ENCODE data around the gene TENM3. TPM values are rescaled to one million over a fixed set of nuclear protein-coding genes. Genes with fewer than 3 reads are reported as not detected.

TENM3 gene
- total and polyA plus RNA-seq, 2 donors (not counting 3 experiments of a cell fraction or from before 2014, with no cell fraction given) = 3.2 to 6.2 TPM

- H3K9ac ChIP-seq (replicated peaks; ENCODE audit: extremely low read depth, insufficient read depth, low read length) = no peak overlapping the region
- intact Hi-C loops (cut with micrococcal nuclease) (no loop called here), dilution Hi-C loops (cut with MboI; ENCODE audit: extremely low pct_ligation_motif_present, low sequenced_read_pairs) (no loop called here)
- no TSS peak for BruUV-seq (replicated peaks)
- no peaks in the 10 kb centered on the region for H3K9me1 ChIP-seq (replicated peaks; ENCODE audit: control insufficient read depth, extremely low read depth, insufficient read depth, low read length)
- DNase-seq (ENCODE audit: low read depth, low spot score) = no peak
- POLR2A ChIA-PET = no interaction called here
- TF ChIP-seq POLR2AphosphoS5 (IDR thresholded peaks at IDR 0.05; ENCODE audit: insufficient read depth, low read depth, low read length) = no peak
- TF ChIP-seq GATA2 (IDR thresholded peaks at IDR 0.05; ENCODE audit: insufficient read depth, insufficient read length, low read depth, low read length) = no peak
- no peak for TF ChIP-seq MAX (IDR thresholded peaks at IDR 0.05; ENCODE audit: insufficient read depth, insufficient read length)
- TF ChIP-seq CTCF (IDR thresholded peaks at IDR 0.05; ENCODE audit: extremely low read depth in 1 of 2, insufficient read depth in 1 of 2, low read depth in 1 of 2, low read length in 2 of 2) = no peak
- H3K4me2 ChIP-seq (ENCODE audit: insufficient read depth, low read length) = no peak overlapping the region
- FAIRE-seq = no peak
- no peaks in the 10 kb centered on the region for H3K4me1 ChIP-seq (ENCODE audit: control insufficient read depth, extremely low read depth, insufficient read depth, low read length)
- CTCF ChIA-PET = no interaction called here
- no peak overlapping the region for H2AFZ ChIP-seq (ENCODE audit: low read depth, low read length)
- H3K27me3 ChIP-seq (ENCODE audit: control insufficient read depth in 2 of 2, insufficient read depth in 2 of 2, low read length in 2 of 2) = no peaks in the 10 kb centered on the region
- no peaks in the 10 kb centered on the region for H3K9me3 ChIP-seq (replicated peaks; ENCODE audit: control insufficient read depth, insufficient read depth, low read length)
- no peaks in the 10 kb centered on the region for H3K79me2 ChIP-seq (ENCODE audit: control insufficient read depth, insufficient read depth, low read length)
- no peaks in the 10 kb centered on the region for H4K20me1 ChIP-seq (replicated peaks; ENCODE audit: control insufficient read depth, extremely low read depth, insufficient read depth, low read length)
- H3K36me3 ChIP-seq (ENCODE audit: control insufficient read depth in 2 of 2, extremely low read depth in 1 of 2, insufficient read depth in 2 of 2, low read length in 2 of 2) = no peaks in the 10 kb centered on the region
- no peak overlapping the region for H3K27ac ChIP-seq (ENCODE audit: insufficient read depth, low read depth, low read length)
- H3K4me3 ChIP-seq (replicated peaks in 1 of 3; ENCODE audit: insufficient read depth in 1 of 3, low read depth in 1 of 3, low read length in 3 of 3) = no peak overlapping the region
Measured at GRCh38 chr4:182562350-182562749, 319.1 kb downstream of the TENM3 start.

GRCh38 chr4:182564724-182565369 lies 321.6 kb downstream of the TENM3 start:
- TF ChIP-seq MYC (IDR thresholded peaks at IDR 0.05; ENCODE audit: low read depth, low read length) (no peak), EZH2 (IDR thresholded peaks at IDR 0.05; ENCODE audit: borderline replicate concordance, low read depth, low read length, severe bottlenecking) (no peak), POLR2A (IDR thresholded peaks at IDR 0.05; ENCODE audit: low read depth, low read length) (no peak), MAX (IDR thresholded peaks at IDR 0.05; ENCODE audit: insufficient read depth, insufficient read length) (no peak), GATA2 (IDR thresholded peaks at IDR 0.05; ENCODE audit: insufficient read depth, insufficient read length, low read depth, low read length) (no peak), FOS (IDR thresholded peaks at IDR 0.05; ENCODE audit: borderline replicate concordance, insufficient read depth, low read length) (no peak), POLR2AphosphoS5 (IDR thresholded peaks at IDR 0.05; ENCODE audit: insufficient read depth, low read depth, low read length) (no peak), JUN (IDR thresholded peaks at IDR 0.05; ENCODE audit: borderline replicate concordance, insufficient read depth, insufficient read length, low read depth) (no peak), CTCF (IDR thresholded peaks at IDR 0.05; ENCODE audit: extremely low read depth in 1 of 2, insufficient read depth in 1 of 2, low read depth in 1 of 2, low read length in 2 of 2) (no peak)
- dilution Hi-C loops (cut with MboI; ENCODE audit: extremely low pct_ligation_motif_present, low sequenced_read_pairs) = no loop called here
- Histone ChIP-seq H3K27ac (ENCODE audit: insufficient read depth, low read depth, low read length) (no peak overlapping the region), H3K4me2 (ENCODE audit: insufficient read depth, low read length) (no peak overlapping the region), H3K9ac (replicated peaks; ENCODE audit: extremely low read depth, insufficient read depth, low read length) (no peak overlapping the region), H3K9me1 (replicated peaks; ENCODE audit: control insufficient read depth, extremely low read depth, insufficient read depth, low read length) (no peaks in the 10 kb centered on the region), H3K9me3 (replicated peaks; ENCODE audit: control insufficient read depth, insufficient read depth, low read length) (no peaks in the 10 kb centered on the region), H3K27me3 (ENCODE audit: control insufficient read depth in 2 of 2, insufficient read depth in 2 of 2, low read length in 2 of 2) (no peaks in the 10 kb centered on the region), H3K79me2 (ENCODE audit: control insufficient read depth, insufficient read depth, low read length) (no peaks in the 10 kb centered on the region), H2AFZ (ENCODE audit: low read depth, low read length) (no peak overlapping the region), H3K4me1 (ENCODE audit: control insufficient read depth, extremely low read depth, insufficient read depth, low read length) (peaks cover 4% of the 10 kb centered on the region), H3K4me3 (replicated peaks in 1 of 3; ENCODE audit: insufficient read depth in 1 of 3, low read depth in 1 of 3, low read length in 3 of 3) (no peak overlapping the region), H4K20me1 (replicated peaks; ENCODE audit: control insufficient read depth, extremely low read depth, insufficient read depth, low read length) (no peaks in the 10 kb centered on the region), H3K36me3 (ENCODE audit: control insufficient read depth in 2 of 2, extremely low read depth in 1 of 2, insufficient read depth in 2 of 2, low read length in 2 of 2) (no peaks in the 10 kb centered on the region)
- no peak for FAIRE-seq
- POLR2A ChIA-PET = no interaction called here
- no TSS peak for BruUV-seq (replicated peaks)
- no peak for DNase-seq (ENCODE audit: low read depth, low spot score)
- CTCF ChIA-PET = interaction anchor here (1.2 to 1.5 kb wide), 2 partner anchors 15 to 22 kb away, joined by 3 read pairs; no protein-coding TSS in a partner anchor
- intact Hi-C loops (cut with micrococcal nuclease) = no loop called here
